Bronchial epithelial cell (primary cell): ENCODE results near the gene AKAP9. TPM values are rescaled to one million over a fixed set of nuclear protein-coding genes. Genes with fewer than 3 reads are reported as not detected.
"Not testable (repeated sequence)": the region's sequence is repeated elsewhere in the genome, so short reads cannot be mapped to it uniquely, and the experiment has no call there.

Experiments
- DNase-seq: peaks from one replicate; pipeline ENCODE4 v3.0.0-alpha.2; 2010; ENCODE audit warnings: low read depth
- FAIRE-seq: peaks from 2 replicates; lab custom pipeline; 2011; peaks lifted over from hg19 to GRCh38; lab: Jason Lieb, UNC
- H3K27me3 ChIP-seq: 2 replicates; pipeline ENCODE4 v1.5.1; 2011; ENCODE audit warnings: low read length; ENCODE audit not compliant: control insufficient read depth, insufficient read depth
- H3K36me3 ChIP-seq: 2 replicates; pipeline ENCODE4 v1.5.1; 2011; ENCODE audit warnings: low read length; ENCODE audit not compliant: control insufficient read depth, insufficient read depth
- H3K4me3 ChIP-seq: 2 replicates; pipeline ENCODE4 v1.5.1; 2011; ENCODE audit warnings: mild to moderate bottlenecking, low read depth, low read length, control low read depth
- CTCF ChIP-seq: IDR thresholded peaks from 2 replicates; pipeline ENCODE4 v1.5.1; 2011; ENCODE audit warnings: mild to moderate bottlenecking, moderate library complexity, low read length, control low read depth, inconsistent platforms; ENCODE audit not compliant: insufficient read depth, severe bottlenecking
- total RNA-seq: library from RNA; depleted of rRNA; stranded (reverse); fragments of >200 nt; gene quantifications from 2 replicates; pipeline ENCODE4 v1.2.1, GENCODE V29; 2014

The AKAP9 gene
- total RNA-seq, 1 donor from 2014 or later = 34.5 TPM

- no peak for TF ChIP-seq CTCF
- no peaks in the 10 kb centered on the region for H3K27me3 ChIP-seq
- FAIRE-seq (no peak), DNase-seq (no peak)
- H3K36me3 ChIP-seq = no peaks in the 10 kb centered on the region
- no peak overlapping the region for H3K4me3 ChIP-seq
These were observed 18.4 kb downstream of the AKAP9 start for GRCh38 chr7:91959023-91959422.

- DNase-seq = no peak
- Histone ChIP-seq H3K4me3 (no peak overlapping the region), H3K36me3 (no peaks in the 10 kb centered on the region), H3K27me3 (no peaks in the 10 kb centered on the region)
- no peak for TF ChIP-seq CTCF
- FAIRE-seq = no peak
These were observed 21.2 kb downstream of the AKAP9 start for GRCh38 chr7:91961816-91962215.

- FAIRE-seq (no peak), DNase-seq (no peak)
- Histone ChIP-seq H3K36me3 (no peaks in the 10 kb centered on the region), H3K4me3 (no peak overlapping the region), H3K27me3 (no peaks in the 10 kb centered on the region)
- no peak for TF ChIP-seq CTCF
These were observed 21.8 kb downstream of the AKAP9 start for GRCh38 chr7:91962419-91962818.

- H3K36me3 ChIP-seq, FAIRE-seq, DNase-seq, H3K4me3 ChIP-seq, H3K27me3 ChIP-seq: not testable (repeated sequence)
These were observed 26.9 kb downstream of the AKAP9 start for GRCh38 chr7:91967513-91967912.

- H3K4me3 ChIP-seq = no peak overlapping the region
- H3K27me3 ChIP-seq = no peaks in the 10 kb centered on the region
- DNase-seq (no peak), FAIRE-seq (no peak)
- H3K36me3 ChIP-seq = no peaks in the 10 kb centered on the region
- TF ChIP-seq CTCF = no peak
These were observed 33.0 kb downstream of the AKAP9 start for GRCh38 chr7:91973639-91974038.

GRCh38 chr7:91974066-91974465, 33.4 kb downstream of the AKAP9 start:
- DNase-seq (no peak), FAIRE-seq (no peak)
- Histone ChIP-seq H3K36me3 (no peaks in the 10 kb centered on the region), H3K4me3 (no peak overlapping the region), H3K27me3 (no peaks in the 10 kb centered on the region)
- no peak for TF ChIP-seq CTCF
